GM19023 (cell line): ENCODE results near the gene WARS2.

Source experiments
- ATAC-seq: cut with Tn5 transposase; IDR thresholded peaks from one replicate; pipeline ENCODE4 v1.9.1; 2021; ENCODE audit warnings: mild to moderate bottlenecking, moderate library complexity; ENCODE audit not compliant: unreplicated experiment

The WARS2 gene

DNA sequence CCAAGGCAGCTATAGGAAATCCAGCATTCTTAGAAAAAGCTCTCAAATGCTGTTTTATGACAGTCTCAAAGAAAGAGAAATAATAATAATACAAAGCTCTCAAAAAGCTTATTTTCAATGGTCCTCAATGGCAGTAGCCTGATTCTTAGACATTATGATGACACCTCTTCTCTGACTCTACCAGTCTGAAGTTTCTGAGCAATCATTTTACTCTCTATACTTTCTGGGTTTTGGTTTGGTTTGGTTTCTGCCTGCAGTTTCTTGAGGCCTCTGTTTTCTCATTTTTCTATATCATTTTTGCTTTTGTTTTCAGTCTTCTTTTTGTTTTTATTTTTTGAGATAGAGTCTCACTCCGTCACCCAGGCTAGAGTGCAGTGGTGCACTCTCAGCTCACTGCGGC, 102.1 kb downstream of the WARS2 start:
- no peak for ATAC-seq

GRCh38 chr1:119034359-119034758, 106.1 kb downstream of the WARS2 start:
- ATAC-seq = no peak

DNA sequence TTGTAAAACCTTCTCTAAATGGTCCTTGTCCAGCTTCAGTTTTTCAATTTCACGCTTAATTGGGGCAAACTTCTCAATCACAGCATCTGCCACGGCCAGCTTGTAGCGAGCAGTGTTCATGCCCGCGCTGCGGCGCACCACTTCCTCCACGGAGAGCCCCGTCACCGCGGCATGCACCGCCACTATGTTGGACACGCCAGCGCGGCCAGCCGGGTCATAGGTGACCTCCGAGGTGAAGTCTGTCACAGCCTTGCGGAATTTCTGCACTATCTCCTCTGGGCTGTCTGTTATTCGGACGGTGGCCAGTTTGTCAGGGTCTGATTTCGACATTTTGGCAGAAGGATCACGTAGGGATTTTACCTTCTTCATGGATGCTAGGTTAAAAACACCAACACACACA, 107.5 kb downstream of the WARS2 start:
- no peak for ATAC-seq

DNA sequence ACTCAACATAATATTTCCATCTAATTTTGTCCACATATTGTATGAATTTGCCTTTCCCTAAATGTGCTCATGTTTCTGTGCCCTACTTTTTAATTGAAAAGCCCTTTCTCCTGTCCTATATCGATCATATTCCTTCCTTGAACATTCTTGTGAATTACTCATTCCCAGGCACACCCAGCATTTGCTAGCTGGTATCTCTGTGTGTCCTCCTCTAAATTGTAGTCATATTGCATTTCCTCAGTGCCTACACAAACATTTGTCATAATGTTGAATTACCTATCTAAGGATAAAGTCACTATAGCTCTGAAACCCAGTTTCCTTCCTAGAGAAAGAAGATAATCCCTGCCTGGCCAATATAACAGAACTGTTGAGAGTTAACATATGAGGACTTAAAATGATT, 112.7 kb downstream of the WARS2 start:
- no peak for ATAC-seq

- ATAC-seq = no peak
These were observed 113.5 kb downstream of the WARS2 start for GRCh38 chr1:119026956-119027355.

GRCh38 chr1:119015547-119015946, 124.9 kb downstream of the WARS2 start:
- ATAC-seq = no peak

GRCh38 chr1:119012383-119012782, 128.1 kb downstream of the WARS2 start:
- ATAC-seq = no peak

DNA sequence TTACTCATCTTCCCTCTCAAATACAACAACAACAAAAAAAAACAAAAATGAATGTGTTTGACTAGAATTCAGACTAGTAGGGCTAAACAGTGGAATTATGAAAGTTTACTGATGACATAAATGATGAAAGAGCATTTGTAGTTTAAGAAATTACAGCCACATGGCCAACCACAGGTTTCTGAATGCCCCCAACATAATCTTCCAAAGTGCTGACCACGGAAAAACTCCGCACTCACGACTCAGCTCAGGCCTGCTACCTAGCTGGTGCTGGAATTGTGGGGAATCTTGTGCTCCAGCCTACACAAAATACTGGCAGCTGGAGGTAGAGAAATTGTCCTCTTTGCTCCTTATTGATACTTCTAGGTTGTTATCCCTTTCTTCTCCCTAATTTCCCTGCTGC, 128.7 kb downstream of the WARS2 start:
- ATAC-seq = no peak

DNA sequence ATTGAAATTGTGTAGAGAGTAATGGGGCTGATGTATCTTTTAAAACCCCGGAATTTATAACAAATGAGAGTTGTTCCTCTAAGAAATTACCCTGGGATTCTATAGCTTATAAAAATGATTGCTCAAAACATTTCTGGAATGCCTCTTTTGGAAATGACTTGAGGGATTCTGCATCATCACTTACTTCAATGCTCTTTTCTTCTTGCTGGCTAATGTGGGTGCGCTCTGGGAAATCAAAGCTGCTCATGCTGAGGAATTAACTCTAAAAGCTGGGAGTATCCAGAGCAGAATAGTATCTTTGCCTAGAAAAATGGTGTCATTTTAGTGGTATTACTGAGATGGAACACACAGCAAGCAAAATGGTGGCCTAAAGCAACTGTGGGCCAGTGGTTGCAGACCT, 129.3 kb downstream of the WARS2 start:
- no peak for ATAC-seq

- ATAC-seq = no peak
These were observed 130.3 kb downstream of the WARS2 start for GRCh38 chr1:119010201-119010600.

DNA sequence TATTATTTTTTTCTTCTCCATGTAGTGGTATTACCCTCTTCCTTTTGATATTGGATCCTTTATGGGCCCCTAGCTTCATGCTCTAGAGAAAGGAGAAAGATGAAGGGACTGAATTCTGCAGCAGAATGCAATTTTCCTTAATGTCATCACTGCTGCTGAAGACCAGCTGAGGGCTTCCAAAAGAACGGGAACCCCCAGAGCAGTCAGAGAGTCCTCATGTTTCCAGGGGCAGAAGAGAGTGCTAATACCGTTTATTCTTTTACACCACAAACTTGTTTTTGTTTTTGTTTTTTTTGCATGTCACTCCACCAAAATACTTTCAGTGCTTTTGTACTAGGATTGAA, 131.2 kb downstream of the WARS2 start:
- no peak for ATAC-seq

DNA sequence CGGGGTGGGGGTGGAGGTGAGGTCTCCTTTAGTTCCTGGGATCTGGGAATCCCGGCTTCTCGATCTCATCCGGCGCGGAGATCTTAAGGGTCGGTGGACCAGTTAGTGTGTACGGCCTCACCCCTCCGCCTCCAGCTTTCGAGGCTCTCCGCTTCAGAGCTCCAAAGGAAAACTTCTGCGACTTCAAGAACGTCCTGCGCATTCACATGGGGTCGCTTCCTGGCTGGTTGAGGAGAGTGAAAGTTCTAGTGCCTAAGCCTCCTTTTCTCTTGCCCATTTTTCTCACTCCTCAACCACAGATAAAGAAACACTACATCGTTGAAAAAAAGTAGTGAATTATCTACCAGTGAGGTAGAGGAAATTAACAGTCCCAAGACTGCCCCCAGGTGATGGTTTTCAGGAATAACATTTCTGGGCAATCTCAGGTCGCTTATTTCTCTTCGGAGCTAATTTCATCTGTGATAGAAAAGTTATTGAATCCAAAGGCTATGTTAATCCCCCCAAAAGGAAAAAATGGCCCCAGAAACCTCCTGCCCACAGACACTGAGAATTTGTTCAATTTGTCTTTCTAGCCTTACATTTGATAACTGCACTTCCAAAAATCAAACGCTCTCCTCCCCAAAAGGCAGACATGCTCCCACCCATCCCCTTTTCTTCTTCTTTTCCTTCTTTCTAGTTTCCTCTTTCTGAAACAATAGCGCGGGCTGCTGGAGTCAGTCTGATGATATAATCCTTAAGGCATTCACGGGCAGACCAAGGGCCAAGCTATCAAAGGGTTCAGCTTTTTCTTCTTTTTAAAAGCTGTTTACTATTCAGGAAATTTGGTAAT, 131.8 kb downstream of the WARS2 start:
- ATAC-seq = peak; percentile 61

DNA sequence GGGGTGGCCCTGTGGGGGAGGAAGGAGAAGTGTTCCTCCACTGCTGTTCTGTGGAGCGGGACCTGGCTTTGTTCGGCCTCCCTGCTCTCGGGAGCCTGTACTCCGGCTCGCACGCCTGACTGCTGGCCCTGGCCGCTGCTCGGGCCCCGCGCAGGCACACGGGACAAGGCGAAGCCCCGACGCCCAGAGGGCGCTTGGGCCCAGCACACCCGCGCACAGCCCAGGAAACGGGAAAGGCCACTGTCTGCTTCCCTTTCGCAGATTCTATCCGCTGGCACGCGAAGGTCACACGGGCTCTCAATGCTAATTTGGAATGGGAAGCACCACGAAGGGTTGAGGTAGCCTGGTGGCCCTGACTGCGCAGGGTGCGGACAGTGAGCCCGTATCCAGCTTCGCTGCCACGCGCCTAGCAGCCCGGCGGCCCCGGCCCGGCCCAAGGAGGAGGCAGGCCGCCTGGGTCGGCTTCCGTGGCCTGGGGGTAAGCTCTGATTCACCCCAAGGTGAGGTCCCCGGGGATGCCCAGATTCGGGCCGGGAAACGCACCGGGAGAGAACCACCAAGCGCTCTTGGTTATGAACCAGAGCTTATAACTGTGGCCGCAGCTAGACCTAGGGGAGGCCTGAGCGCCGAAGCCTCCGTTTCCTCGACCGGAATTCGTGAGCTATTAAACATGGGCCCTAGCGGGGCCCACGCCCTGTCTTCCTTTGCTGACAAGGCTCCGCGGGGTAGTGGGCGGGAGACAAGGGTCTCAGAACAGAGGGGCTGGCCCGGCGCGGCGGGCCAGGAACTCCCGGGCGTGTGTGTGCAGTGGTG, 132.6 kb downstream of the WARS2 start:
- ATAC-seq = peak; percentile 29

GRCh38 chr1:119007339-119007669, 133.1 kb downstream of the WARS2 start:
- ATAC-seq = no peak

DNA sequence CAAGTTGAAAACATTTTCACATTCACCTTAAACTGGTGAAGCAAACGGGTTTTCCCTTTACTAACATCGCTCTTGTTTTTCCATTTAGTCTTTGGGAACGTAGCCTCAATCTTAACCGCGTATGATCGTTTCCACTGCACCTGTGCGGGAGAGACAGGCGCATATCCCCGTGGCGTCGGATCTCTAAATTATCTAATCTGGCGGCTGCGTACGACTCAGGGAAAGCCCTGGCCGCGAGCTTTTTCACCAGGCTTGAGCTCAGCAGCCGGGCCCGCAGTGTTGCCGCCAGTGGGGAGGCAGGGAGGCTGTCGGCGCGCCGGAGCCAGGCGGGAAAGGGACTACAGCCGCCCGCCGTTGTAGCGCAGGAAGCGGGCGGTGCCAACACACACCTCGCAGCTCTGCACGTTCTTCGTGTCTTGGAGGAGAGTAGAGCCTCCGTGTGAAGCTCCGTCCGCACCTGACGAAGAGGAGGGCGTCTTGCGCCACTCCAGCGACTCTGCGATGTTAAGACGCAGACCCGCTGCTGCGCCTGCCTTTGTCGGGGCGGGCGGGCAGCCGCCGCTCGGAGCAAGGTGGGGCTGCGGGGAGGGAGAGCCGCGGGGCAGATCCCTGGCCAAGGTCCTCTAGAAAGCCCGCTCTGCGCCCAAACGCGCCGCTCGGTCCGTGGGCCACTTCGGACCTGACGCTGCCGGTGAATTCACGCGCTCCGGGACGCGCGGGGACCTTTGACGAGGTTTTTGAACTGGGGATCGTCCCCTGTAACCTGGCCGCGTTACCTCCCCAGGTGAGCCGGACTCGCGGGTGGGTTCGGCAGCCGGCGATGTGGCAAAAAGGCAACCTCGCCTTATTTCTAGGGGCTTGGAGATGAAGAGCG, 133.8 kb downstream of the WARS2 start:
- no peak for ATAC-seq

DNA sequence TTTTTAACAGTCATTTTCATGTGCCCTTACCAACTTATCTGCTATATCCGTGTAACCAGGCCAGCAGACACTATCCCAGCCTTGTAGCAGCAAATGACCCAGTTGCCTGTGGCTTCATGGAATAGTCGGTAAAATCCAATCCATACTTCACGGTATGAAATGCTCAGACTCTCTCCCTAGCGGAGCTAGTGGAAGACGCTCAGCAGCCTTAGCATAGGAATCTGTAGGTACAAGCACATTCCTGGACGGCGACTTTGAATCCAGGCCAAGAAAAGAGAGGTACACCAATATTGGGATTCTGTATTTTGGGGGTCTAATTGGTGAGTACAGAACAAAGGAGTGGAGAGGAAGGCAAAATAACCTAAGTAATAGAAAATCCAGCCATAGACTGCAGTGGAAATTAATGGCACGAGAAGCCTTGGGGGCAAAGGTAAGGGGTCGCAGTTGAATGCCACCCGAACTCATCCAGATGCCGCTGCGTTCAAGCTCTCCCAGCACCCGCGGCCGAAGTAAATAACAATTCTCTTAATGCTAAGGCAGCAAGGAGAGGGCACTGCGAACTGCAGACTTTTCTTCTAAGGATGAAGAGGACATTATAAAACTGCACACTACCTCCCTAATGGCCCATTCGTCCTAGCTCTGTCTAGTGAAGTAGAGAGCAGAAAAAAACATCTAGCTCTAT, 134.6 kb downstream of the WARS2 start:
- ATAC-seq = no peak

- ATAC-seq = no peak
These were observed 135.7 kb downstream of the WARS2 start for GRCh38 chr1:119004781-119005180.

GRCh38 chr1:119004129-119004527, 136.3 kb downstream of the WARS2 start:
- ATAC-seq = no peak

DNA sequence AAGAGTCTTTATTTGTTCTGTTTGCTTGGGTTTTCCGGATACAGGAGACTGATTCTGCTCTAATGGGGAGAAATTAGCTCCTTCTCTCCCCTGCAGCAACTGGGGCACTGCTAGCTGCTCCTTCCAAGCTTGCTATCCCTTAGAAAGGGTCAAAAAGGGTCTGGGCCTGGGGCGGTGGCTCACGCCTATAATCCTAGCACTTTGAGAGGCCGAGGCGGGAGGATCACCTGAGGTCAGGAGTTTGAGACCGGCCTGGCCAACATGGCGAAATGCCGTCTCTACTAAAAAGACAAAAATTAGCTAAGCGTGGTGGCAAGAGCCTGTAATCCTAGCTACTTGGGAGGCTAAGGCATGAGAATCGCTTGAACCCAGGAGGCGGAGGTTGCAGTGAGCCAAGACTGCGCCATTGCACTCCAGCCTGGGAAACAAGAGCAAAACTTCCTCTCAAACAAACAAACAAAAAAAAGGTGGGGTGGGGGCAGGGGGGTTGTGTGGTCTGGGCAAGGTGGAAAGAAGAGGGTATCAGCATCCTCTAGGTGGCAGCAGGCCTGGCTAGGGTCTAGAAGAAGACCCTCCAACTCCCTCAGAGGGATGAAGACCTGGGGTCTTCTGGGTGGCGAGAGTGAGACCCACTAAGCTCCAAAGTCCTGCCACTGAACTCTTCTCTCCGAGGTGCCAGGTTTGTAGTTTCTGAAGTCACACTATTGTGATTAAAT, 136.9 kb downstream of the WARS2 start:
- ATAC-seq = no peak

DNA sequence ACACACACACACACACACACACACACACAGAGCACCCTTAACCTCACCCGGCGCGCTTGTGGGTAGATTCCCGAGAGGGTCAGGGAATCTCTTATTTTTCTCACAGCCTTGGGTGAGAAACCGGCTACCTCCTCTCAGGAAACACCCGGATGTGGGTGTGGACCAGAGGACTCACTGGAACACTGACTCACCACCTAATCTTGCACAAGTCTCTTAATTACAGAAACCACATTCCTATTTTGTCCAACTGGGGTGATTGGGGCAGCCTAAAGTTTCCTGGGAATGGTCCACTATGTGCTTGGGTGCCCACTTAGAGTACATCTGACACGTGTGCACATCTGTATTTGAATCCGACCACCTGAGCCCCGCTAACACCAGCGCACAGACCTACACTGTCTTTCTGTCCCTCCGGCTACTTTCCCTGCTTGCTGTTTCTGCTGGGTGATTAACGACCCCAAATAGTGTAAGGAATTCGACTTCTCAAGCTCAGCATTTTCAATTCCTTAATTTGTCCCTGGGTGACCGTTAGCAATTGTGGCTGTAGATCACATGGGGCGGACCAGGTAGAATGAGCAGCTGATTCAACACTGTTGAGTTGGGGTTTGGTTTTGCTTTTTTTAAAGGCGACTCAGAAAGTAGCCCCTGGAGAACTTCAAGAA, 138.3 kb downstream of the WARS2 start:
- no peak for ATAC-seq
